ENCODE data around the gene PLEKHA7. TPM values are rescaled to one million over a fixed set of nuclear protein-coding genes. Genes with fewer than 3 reads are reported as not detected.

PLEKHA7 gene
- total RNA-seq, 1 experiment from 2014 or later = 57.6 TPM

- Mint-ChIP-seq H3K9me3 (ENCODE audit: unreplicated experiment) (no peaks in the 10 kb centered on the region), H3K4me3 (ENCODE audit: unreplicated experiment) (no peak overlapping the region), H3K27ac (ENCODE audit: unreplicated experiment) (no peak overlapping the region), H3K4me1 (ENCODE audit: low read depth, unreplicated experiment) (peaks cover 12% of the 10 kb centered on the region), H3K36me3 (ENCODE audit: insufficient read depth, unreplicated experiment) (no peaks in the 10 kb centered on the region), H3K27me3 (ENCODE audit: insufficient read depth, unreplicated experiment) (no peaks in the 10 kb centered on the region)
- Histone ChIP-seq H3K4me1 (peaks cover 10% of the 10 kb centered on the region), H3K9me3 (no peaks in the 10 kb centered on the region), H3K27me3 (replicated peaks; ENCODE audit: control insufficient read depth, insufficient read depth, low read length) (no peaks in the 10 kb centered on the region), H3K4me3 (ENCODE audit: low read depth, low read length) (no peak overlapping the region), H3K36me3 (ENCODE audit: control insufficient read depth, insufficient read depth, low read length) (no peaks in the 10 kb centered on the region)
- BruUV-seq (replicated peaks) = no TSS peak
- POLR2A ChIA-PET = no interaction called here
- TF ChIP-seq CTCF (IDR thresholded peaks at IDR 0.05; ENCODE audit: insufficient read depth in 1 of 2, low read depth in 1 of 2, low read length in 1 of 2, severe bottlenecking in 1 of 2, unreplicated experiment in 1 of 2) = no peak
- no peak for DNase-seq
- intact Hi-C loops (cut with micrococcal nuclease; ENCODE audit: unreplicated experiment) = no loop called here
- CTCF ChIA-PET = no interaction called here
These were observed 80.9 kb downstream of the PLEKHA7 start for GRCh38 chr11:16933291-16933690.

GRCh38 chr11:16928044-16928443 is 86.2 kb downstream of the PLEKHA7 start:
- Mint-ChIP-seq H3K27me3 (ENCODE audit: insufficient read depth, unreplicated experiment) (no peaks in the 10 kb centered on the region), H3K36me3 (ENCODE audit: insufficient read depth, unreplicated experiment) (peaks cover 28% of the 10 kb centered on the region), H3K4me1 (ENCODE audit: low read depth, unreplicated experiment) (peaks cover 25% of the 10 kb centered on the region), H3K4me3 (ENCODE audit: unreplicated experiment) (no peak overlapping the region), H3K9me3 (ENCODE audit: unreplicated experiment) (no peaks in the 10 kb centered on the region), H3K27ac (ENCODE audit: unreplicated experiment) (no peak overlapping the region)
- Histone ChIP-seq H3K9me3 (no peaks in the 10 kb centered on the region), H3K36me3 (ENCODE audit: control insufficient read depth, insufficient read depth, low read length) (no peaks in the 10 kb centered on the region), H3K4me1 (peaks cover 20% of the 10 kb centered on the region), H3K27me3 (replicated peaks; ENCODE audit: control insufficient read depth, insufficient read depth, low read length) (no peaks in the 10 kb centered on the region), H3K4me3 (ENCODE audit: low read depth, low read length) (no peak overlapping the region)
- intact Hi-C loops (cut with micrococcal nuclease; ENCODE audit: unreplicated experiment) = loop anchor here (10.0 kb wide), 1 partner anchor 277 kb away; the partner anchor contains the start of gene PIK3C2A
- no peak for DNase-seq
- POLR2A ChIA-PET = no interaction called here
- no TSS peak for BruUV-seq (replicated peaks)
- CTCF ChIA-PET = no interaction called here
- no peak for TF ChIP-seq CTCF (IDR thresholded peaks at IDR 0.05; ENCODE audit: insufficient read depth in 1 of 2, low read depth in 1 of 2, low read length in 1 of 2, severe bottlenecking in 1 of 2, unreplicated experiment in 1 of 2)

GRCh38 chr11:16926883-16927626 is 87.2 kb downstream of the PLEKHA7 start:
- ChIA-PET POLR2A (no interaction called here), CTCF (no interaction called here)
- intact Hi-C loops (cut with micrococcal nuclease; ENCODE audit: unreplicated experiment) = loop anchor here (10.0 kb wide), 1 partner anchor 278 kb away; the partner anchor contains the start of gene PIK3C2A
- Mint-ChIP-seq H3K27ac (ENCODE audit: unreplicated experiment) (no peak overlapping the region), H3K9me3 (ENCODE audit: unreplicated experiment) (no peaks in the 10 kb centered on the region), H3K4me1 (ENCODE audit: low read depth, unreplicated experiment) (peaks cover 35% of the 10 kb centered on the region), H3K27me3 (ENCODE audit: insufficient read depth, unreplicated experiment) (no peaks in the 10 kb centered on the region), H3K4me3 (ENCODE audit: unreplicated experiment) (no peak overlapping the region), H3K36me3 (ENCODE audit: insufficient read depth, unreplicated experiment) (peaks cover 30% of the 10 kb centered on the region)
- H3K4me3 ChIP-seq (ENCODE audit: low read depth, low read length) = no peak overlapping the region
- no peak for TF ChIP-seq CTCF (IDR thresholded peaks at IDR 0.05; ENCODE audit: insufficient read depth in 1 of 2, low read depth in 1 of 2, low read length in 1 of 2, severe bottlenecking in 1 of 2, unreplicated experiment in 1 of 2)
- no peak for DNase-seq
- BruUV-seq (replicated peaks) = no TSS peak
- no peaks in the 10 kb centered on the region for H3K36me3 ChIP-seq (ENCODE audit: control insufficient read depth, insufficient read depth, low read length)
- no peaks in the 10 kb centered on the region for H3K27me3 ChIP-seq (replicated peaks; ENCODE audit: control insufficient read depth, insufficient read depth, low read length)
- H3K4me1 ChIP-seq = peaks cover 30% of the 10 kb centered on the region
- H3K9me3 ChIP-seq = no peaks in the 10 kb centered on the region

All from Caco-2 (cell line).